Embryonic facial prominence (tissue), 1 donor: ENCODE results near the gene POU6F1.
"Not testable (repeated sequence)": the region's sequence is repeated elsewhere in the genome, so short reads cannot be mapped to it uniquely, and the experiment has no call there.

ENCODE experiments used
- DNase-seq: peaks from one replicate; pipeline ENCODE4 v3.0.0-alpha.2; 2016; ENCODE audit errors: extremely low spot score

The POU6F1 gene

GRCh38 chr12:51229116-51229809 is 11.4 kb upstream of the POU6F1 start:
- DNase-seq, result no peak

- no peak for DNase-seq
Observed at GRCh38 chr12:51227962-51228361, 10.1 kb upstream of the POU6F1 start.

GRCh38 chr12:51227112-51227511 is 9.2 kb upstream of the POU6F1 start:
- not testable (repeated sequence) for DNase-seq

- no peak for DNase-seq
Observed at GRCh38 chr12:51225771-51226170, 7.9 kb upstream of the POU6F1 start.

- no peak for DNase-seq
Observed at GRCh38 chr12:51225234-51225633, 7.4 kb upstream of the POU6F1 start.

GRCh38 chr12:51224625-51225024 is 6.8 kb upstream of the POU6F1 start:
- DNase-seq, result no peak

- no peak for DNase-seq
Observed at GRCh38 chr12:51222461-51222860, 4.6 kb upstream of the POU6F1 start.

GRCh38 chr12:51219857-51220256 is 2.0 kb upstream of the POU6F1 start:
- DNase-seq, result not testable (repeated sequence)

- DNase-seq, result no peak
Observed at GRCh38 chr12:51219322-51219721, 1.5 kb upstream of the POU6F1 start.

GRCh38 chr12:51218607-51219161 is 822 bp upstream of the POU6F1 start:
- no peak for DNase-seq

GRCh38 chr12:51217133-51217967 is 512 bp downstream of the POU6F1 start:
- DNase-seq, result no peak

- no peak for DNase-seq
Observed at GRCh38 chr12:51216642-51217041, 1.2 kb downstream of the POU6F1 start.

GRCh38 chr12:51214895-51215294 is 3.0 kb downstream of the POU6F1 start:
- DNase-seq, result no peak

- no peak for DNase-seq
Observed at GRCh38 chr12:51210690-51211395, 7.0 kb downstream of the POU6F1 start.

- no peak for DNase-seq
Observed at GRCh38 chr12:51209259-51209658, 8.6 kb downstream of the POU6F1 start.

GRCh38 chr12:51208016-51208660 is 9.7 kb downstream of the POU6F1 start:
- no peak for DNase-seq

- DNase-seq, result no peak
Observed at GRCh38 chr12:51205350-51205749, 12.5 kb downstream of the POU6F1 start.

- DNase-seq, result no peak
Observed at GRCh38 chr12:51202718-51203117, 15.1 kb downstream of the POU6F1 start.

- DNase-seq, result no peak
Observed at GRCh38 chr12:51200806-51201205, 17.1 kb downstream of the POU6F1 start.

- DNase-seq, result no peak
Observed at GRCh38 chr12:51200156-51200555, 17.7 kb downstream of the POU6F1 start.

GRCh38 chr12:51199366-51199945 is 18.4 kb downstream of the POU6F1 start:
- no peak for DNase-seq
